H1 (cell line): ENCODE results near the gene CST6. TPM values are rescaled to one million over a fixed set of nuclear protein-coding genes. Genes with fewer than 3 reads are reported as not detected.

Source experiments
- CTCF ChIA-PET: fragments of 300-600 bp; sonication (Branson Sonifier 250); formaldehyde crosslinking; loops from one replicate; lab custom pipeline; 2021; ENCODE audit not compliant: partially characterized antibody; lab: Charles Lee
- POLR2A ChIA-PET: fragments of 300-600 bp; sonication (Branson Sonifier 250); formaldehyde crosslinking; loops from one replicate; lab custom pipeline; 2021; ENCODE audit warnings: inconsistent platforms; ENCODE audit not compliant: partially characterized antibody; lab: Charles Lee
- DNase-seq, 2 experiments: peaks; one replicate each; pipeline versions ENCODE4 v3.0.0 to v3.0.0-alpha.2; 2010 to 2022; ENCODE audit warnings: low spot score in 2 of 2, low read depth in 1 of 2, mixed read lengths in 1 of 2
- FAIRE-seq: peaks from 2 replicates; lab custom pipeline; 2011; peaks lifted over from hg19 to GRCh38; lab: Jason Lieb, UNC
- H2AFZ ChIP-seq: 2 replicates; pipeline ENCODE4 v1.8.1; 2012; ENCODE audit warnings: low read length, inconsistent platforms
- H2AK5ac ChIP-seq: 2 replicates; pipeline ENCODE4 v1.6.1; 2013; ENCODE audit warnings: low read depth, low read length
- H2BK120ac ChIP-seq: replicated peaks from 2 replicates; pipeline ENCODE3; 2013; ENCODE audit warnings: low read depth, low read length, inconsistent platforms
- H2BK12ac ChIP-seq: 2 replicates; pipeline ENCODE4 v1.6.1; 2013; ENCODE audit warnings: low read depth, low read length
- H2BK15ac ChIP-seq: 2 replicates; pipeline ENCODE4 v1.6.1; 2013; ENCODE audit warnings: low read length
- H2BK20ac ChIP-seq: 2 replicates; pipeline ENCODE4 v1.6.1; 2013; ENCODE audit warnings: low read length
- H2BK5ac ChIP-seq: 2 replicates; pipeline ENCODE4 v1.6.1; 2013; ENCODE audit warnings: low read depth, low read length
- H3K14ac ChIP-seq: 2 replicates; pipeline ENCODE4 v1.6.1; 2013; ENCODE audit warnings: inconsistent platforms; ENCODE audit not compliant: insufficient read length
- H3K18ac ChIP-seq: 2 replicates; pipeline ENCODE4 v1.6.1; 2013; ENCODE audit warnings: low read length; ENCODE audit errors: extremely low read depth
- H3K23ac ChIP-seq: 2 replicates; pipeline ENCODE4 v1.6.1; 2013; ENCODE audit warnings: inconsistent platforms; ENCODE audit not compliant: insufficient read length
- H3K23me2 ChIP-seq: 2 replicates; pipeline ENCODE4 v1.6.1; 2013; ENCODE audit warnings: low read depth, low read length
- H3K27ac ChIP-seq: 2 replicates; pipeline ENCODE4 v1.6.1; 2011; ENCODE audit warnings: low read depth, low read length, inconsistent platforms
- H3K27me3 ChIP-seq, 4 experiments: replicated peaks in 1 of 4; 1 replicate in 1 of 4; 2 replicates in 3 of 4; pipeline versions ENCODE4 v1.6.1 to v1.8.1; 2011 to 2013; ENCODE audit warnings: low read length in 3 of 4, mild to moderate bottlenecking in 3 of 4, inconsistent platforms in 2 of 4, mixed read lengths in 2 of 4, moderate library complexity in 1 of 4; ENCODE audit not compliant: control insufficient read depth in 3 of 4, insufficient read depth in 3 of 4; ENCODE audit errors: extremely low read depth in 1 of 4
- H3K36me3 ChIP-seq, 4 experiments: 2 replicates each; pipeline versions ENCODE4 v1.6.1 to v1.8.1; 2011 to 2013; ENCODE audit warnings: mild to moderate bottlenecking in 4 of 4, low read length in 3 of 4, moderate library complexity in 2 of 4, control low read depth in 1 of 4, inconsistent platforms in 1 of 4; ENCODE audit not compliant: insufficient read depth in 4 of 4, control insufficient read depth in 2 of 4
- H3K4ac ChIP-seq: replicated peaks from 2 replicates; pipeline ENCODE3; 2013; ENCODE audit warnings: low read length, low read depth, mixed read lengths, inconsistent platforms; ENCODE audit not compliant: insufficient read length
- H3K4me1 ChIP-seq, 4 experiments: replicated peaks in 1 of 4; 1 replicate in 1 of 4; 2 replicates in 3 of 4; pipeline versions ENCODE4 v1.6.1 to v1.8.1; 2011 to 2013; ENCODE audit warnings: low read length in 3 of 4, inconsistent platforms in 2 of 4, mixed read lengths in 1 of 4; ENCODE audit not compliant: insufficient read depth in 4 of 4, control insufficient read depth in 3 of 4
- H3K4me2 ChIP-seq, 2 experiments: 2 replicates each; pipeline versions ENCODE4 v1.6.1 to v1.8.1; 2011 to 2013; ENCODE audit warnings: low read depth in 2 of 2, low read length in 2 of 2, control low read depth in 1 of 2, inconsistent platforms in 1 of 2, mild to moderate bottlenecking in 1 of 2; ENCODE audit not compliant: insufficient read depth in 1 of 2
- H3K4me3 ChIP-seq, 4 experiments: fragments of 200-600, 300-600 bp in 1 of 4; sonication (generic), shearing (Covaris generic), sonication (Bioruptor Twin) in 1 of 4; 2 replicates each; pipeline versions ENCODE4 v1.5.1 to v1.8.1; 2011 to 2016; ENCODE audit warnings: low read length in 4 of 4, low read depth in 3 of 4, control low read depth in 2 of 4, inconsistent platforms in 2 of 4, mild to moderate bottlenecking in 2 of 4, mixed read lengths in 1 of 4, moderate library complexity in 1 of 4; ENCODE audit not compliant: insufficient read depth in 2 of 4; ENCODE audit errors: extremely low read depth in 1 of 4
- H3K56ac ChIP-seq: replicated peaks from 2 replicates; pipeline ENCODE3; 2013; ENCODE audit warnings: low read depth, mild to moderate bottlenecking, mixed read lengths, low read length, inconsistent platforms; ENCODE audit not compliant: insufficient read length
- H3K79me1 ChIP-seq: 2 replicates; pipeline ENCODE4 v1.6.1; 2013; ENCODE audit warnings: low read depth, low read length, control low read depth
- H3K79me2 ChIP-seq, 2 experiments: 2 replicates each; pipeline versions ENCODE4 v1.6.1 to v1.8.1; 2012 to 2013; ENCODE audit warnings: low read length in 2 of 2, mild to moderate bottlenecking in 2 of 2, inconsistent platforms in 1 of 2; ENCODE audit not compliant: insufficient read depth in 2 of 2, control insufficient read depth in 1 of 2
- H3K9ac ChIP-seq, 4 experiments: replicated peaks in 1 of 4; 1 replicate in 1 of 4; 2 replicates in 3 of 4; pipeline versions ENCODE4 v1.6.1 to v1.8.1; 2011 to 2013; ENCODE audit warnings: low read depth in 3 of 4, low read length in 3 of 4, control low read depth in 2 of 4, mild to moderate bottlenecking in 2 of 4, moderate library complexity in 2 of 4, inconsistent platforms in 1 of 4; ENCODE audit errors: extremely low read depth in 1 of 4
- H3K9me3 ChIP-seq, 2 experiments: 2 replicates each; pipeline versions ENCODE4 v1.6.1 to v1.8.1; 2012 to 2013; ENCODE audit warnings: mild to moderate bottlenecking in 2 of 2, moderate library complexity in 2 of 2, control low read depth in 1 of 2, inconsistent platforms in 1 of 2, low read depth in 1 of 2, low read length in 1 of 2, mixed read lengths in 1 of 2; ENCODE audit not compliant: insufficient read depth in 2 of 2
- H4K20me1 ChIP-seq, 2 experiments: replicated peaks in 1 of 2; 2 replicates each; pipeline versions ENCODE3 to v1.8.1; 2011 to 2013; ENCODE audit warnings: inconsistent platforms in 2 of 2, low read length in 2 of 2, mild to moderate bottlenecking in 1 of 2; ENCODE audit not compliant: insufficient read depth in 2 of 2, control insufficient read depth in 1 of 2
- H4K5ac ChIP-seq: 2 replicates; pipeline ENCODE4 v1.6.1; 2013; ENCODE audit warnings: low read length, low read depth, mixed read lengths, inconsistent platforms; ENCODE audit not compliant: insufficient read length
- H4K8ac ChIP-seq: 2 replicates; pipeline ENCODE4 v1.8.0; 2013; ENCODE audit warnings: mild to moderate bottlenecking, moderate library complexity, low read length, inconsistent platforms; ENCODE audit not compliant: insufficient read depth; ENCODE audit errors: extremely low read depth
- H4K91ac ChIP-seq: replicated peaks from 2 replicates; pipeline ENCODE3; 2013; ENCODE audit warnings: low read length, mixed read lengths, inconsistent platforms; ENCODE audit not compliant: insufficient read length
- CHD1 ChIP-seq: IDR thresholded peaks from 2 replicates; pipeline ENCODE4 v1.6.1; 2012; ENCODE audit warnings: low read depth, low read length, improper control_type of control experiment
- CTBP2 ChIP-seq: IDR thresholded peaks from 2 replicates; pipeline ENCODE4 v1.7.0; 2011; ENCODE audit warnings: borderline replicate concordance, mild to moderate bottlenecking, moderate library complexity, mixed read lengths, low read length; ENCODE audit not compliant: insufficient read depth, insufficient read length
- FOSL1 ChIP-seq: IDR thresholded peaks from 2 replicates; pipeline ENCODE4 v1.6.1; 2011; ENCODE audit warnings: mild to moderate bottlenecking, low read depth, low read length, moderate library complexity; ENCODE audit not compliant: insufficient read depth
- KDM4A ChIP-seq: IDR thresholded peaks from one replicate; pipeline ENCODE4 v1.7.1; 2012; ENCODE audit warnings: low read depth, mild to moderate bottlenecking, moderate library complexity, low read length, inconsistent platforms; ENCODE audit not compliant: severe bottlenecking
- SIRT6 ChIP-seq: IDR thresholded peaks from one replicate; pipeline ENCODE4 v1.7.1; 2012; ENCODE audit warnings: low read length, inconsistent platforms
- SP1 ChIP-seq: IDR thresholded peaks from 2 replicates; pipeline ENCODE4 v1.6.1; 2011; ENCODE audit warnings: low read depth, low read length
- SUZ12 ChIP-seq: fragments of 200-600 bp; sonication (generic); IDR thresholded peaks from 2 replicates; pipeline ENCODE4 v1.6.1; 2012; ENCODE audit warnings: mild to moderate bottlenecking, inconsistent platforms, low read length, moderate library complexity, mixed read lengths
- TEAD4 ChIP-seq: IDR thresholded peaks from 2 replicates; pipeline ENCODE4 v1.6.1; 2012; ENCODE audit warnings: low read depth, low read length, inconsistent platforms, mixed read lengths
- WGBS, 2 experiments: shearing (Covaris generic) in 1 of 2; methylation state at CpG; one replicate each; pipeline versions ENCODE4 v1.1.6 to v1.1.7; 2013 to 2015; ENCODE audit warnings: low lambda C conversion rate in 2 of 2, mixed read lengths in 2 of 2, inconsistent platforms in 1 of 2, low coverage in 1 of 2, missing lambda C conversion rate in 1 of 2; ENCODE audit not compliant: insufficient replicate concordance in 2 of 2, insufficient coverage in 1 of 2, insufficient read length in 1 of 2; ENCODE audit errors: extremely low coverage in 1 of 2, missing lambda C conversion rate in 1 of 2; 5-methylcytosine and 5-hydroxymethylcytosine counted together
- polyA plus RNA-seq, 7 experiments: library from polyadenylated mRNA; depleted of rRNA in 3 of 7; stranded (reverse) in 5 of 7; unstranded in 2 of 7; fragments of >200 nt in 5 of 7; fragments of 200-250 nt in 2 of 7; gene quantifications; 1 replicate in 5 of 7; 2 replicates in 1 of 7; 4 replicates in 1 of 7; pipeline versions ENCODE4 v1.2.1 to v1.2.3, GENCODE V29; 2011 to 2013; ENCODE audit warnings: missing spikeins in 2 of 7, mixed read lengths in 2 of 7
- total RNA-seq: library from RNA; stranded (reverse); fragmentation: NEBNext Ultra II Directional; extraction: Animal tissue kit (Norgen Biotek cat#: 25700); gene quantifications from 2 replicates; pipeline ENCODE4 v1.2.1, GENCODE V29; 2021
- TF ChIP-seq, protein P1 (sequence below): IDR thresholded peaks from 2 replicates; pipeline ENCODE4 v1.6.1; 2011; ENCODE audit warnings: low read length, improper control_type of control experiment
- TF ChIP-seq, protein P2 (sequence below), 3 experiments: IDR thresholded peaks; 1 replicate in 2 of 3; 2 replicates in 1 of 3; pipeline versions ENCODE4 v1.5.1 to v1.6.1; 2011; ENCODE audit warnings: low read length in 3 of 3, mild to moderate bottlenecking in 3 of 3, inconsistent platforms in 2 of 3, low read depth in 1 of 3, moderate library complexity in 1 of 3; ENCODE audit not compliant: insufficient read depth in 1 of 3; ENCODE audit errors: control extremely low read depth in 1 of 3

The CST6 gene
- total and polyA plus RNA-seq, 2 of the 8 experiments (the other 6 are each of a cell fraction or from before 2014, with no cell fraction given) = 1.6 to 7.6 TPM

DNA sequence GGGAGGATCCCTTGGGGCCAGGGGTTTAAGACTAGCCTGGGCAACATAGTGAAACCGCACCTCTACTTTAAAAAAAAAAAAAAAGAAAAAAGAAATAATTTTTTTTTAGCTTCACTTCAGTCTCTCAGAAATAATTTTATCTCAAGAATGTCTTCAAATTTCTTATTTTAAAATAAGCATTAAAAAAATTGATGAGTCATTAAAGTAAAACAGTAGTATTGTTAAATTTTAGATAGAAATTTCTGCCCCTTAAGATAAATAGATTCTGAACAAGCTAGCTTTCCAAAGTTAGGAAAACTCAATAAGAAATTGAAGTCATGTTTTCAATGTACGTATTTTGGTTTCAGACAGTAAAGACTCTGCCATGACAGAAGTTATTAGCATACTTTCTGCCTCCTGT, 50.6 kb downstream of the CST6 start:
- Histone ChIP-seq H3K9ac (no peak overlapping the region), H3K14ac (no peak overlapping the region), H3K27ac (no peak overlapping the region), H4K91ac (no peak overlapping the region), H2BK12ac (no peak overlapping the region), H3K79me1 (no peaks in the 10 kb centered on the region; the same call in 1 of the 2 replicates), H3K23me2 (no peaks in the 10 kb centered on the region), H3K56ac (no peak overlapping the region), H4K5ac (no peak overlapping the region), H3K9me3 (no peaks in the 10 kb centered on the region), H4K20me1 (peaks cover 0 to 17% of the 10 kb centered on the region in 2 experiments), H3K4ac (no peak overlapping the region), H2BK15ac (no peak overlapping the region), H4K8ac (no peak overlapping the region), H2BK120ac (no peak overlapping the region), H3K4me2 (no peak overlapping the region), H3K23ac (no peak overlapping the region), H2AK5ac (no peak overlapping the region), H3K79me2 (no peaks in the 10 kb centered on the region), H2AFZ (no peak overlapping the region), H3K4me3 (no peak overlapping the region), H3K36me3 (peaks cover 53 to 93% (median 81%) of the 10 kb centered on the region in 4 experiments), H3K27me3 (no peaks in the 10 kb centered on the region), H2BK5ac (no peak overlapping the region), H2BK20ac (no peak overlapping the region), H3K18ac (no peak overlapping the region), H3K4me1 (no peaks in the 10 kb centered on the region)
- ChIA-PET POLR2A (interaction anchor here (1.0 to 9.7 kb wide), 2 partner anchors 7 to 19 kb away, joined by 3 to 150 read pairs; partner anchors contain the start of genes GAL3ST3 and SF3B2), CTCF (interaction anchor here (0.9 to 8.8 kb wide), 5 partner anchors 8 to 164 kb away, joined by 3 to 144 read pairs (median 5); partner anchors contain the start of genes GAL3ST3 and SF3B2)
- FAIRE-seq (no peak), DNase-seq (no peak)
- 92% methylated on average over 2 of the region's 2 CpGs; no CpG with 5 or more reads in 1 of the 2 experiments for WGBS, 2 experiments
- TF ChIP-seq, protein P1, sequence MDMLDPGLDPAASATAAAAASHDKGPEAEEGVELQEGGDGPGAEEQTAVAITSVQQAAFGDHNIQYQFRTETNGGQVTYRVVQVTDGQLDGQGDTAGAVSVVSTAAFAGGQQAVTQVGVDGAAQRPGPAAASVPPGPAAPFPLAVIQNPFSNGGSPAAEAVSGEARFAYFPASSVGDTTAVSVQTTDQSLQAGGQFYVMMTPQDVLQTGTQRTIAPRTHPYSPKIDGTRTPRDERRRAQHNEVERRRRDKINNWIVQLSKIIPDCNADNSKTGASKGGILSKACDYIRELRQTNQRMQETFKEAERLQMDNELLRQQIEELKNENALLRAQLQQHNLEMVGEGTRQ = no peak
- TF ChIP-seq SUZ12 = no peak
- TF ChIP-seq FOSL1 = no peak
- no peak for TF ChIP-seq SIRT6
- no peak for TF ChIP-seq CTBP2
- TF ChIP-seq, protein P2, sequence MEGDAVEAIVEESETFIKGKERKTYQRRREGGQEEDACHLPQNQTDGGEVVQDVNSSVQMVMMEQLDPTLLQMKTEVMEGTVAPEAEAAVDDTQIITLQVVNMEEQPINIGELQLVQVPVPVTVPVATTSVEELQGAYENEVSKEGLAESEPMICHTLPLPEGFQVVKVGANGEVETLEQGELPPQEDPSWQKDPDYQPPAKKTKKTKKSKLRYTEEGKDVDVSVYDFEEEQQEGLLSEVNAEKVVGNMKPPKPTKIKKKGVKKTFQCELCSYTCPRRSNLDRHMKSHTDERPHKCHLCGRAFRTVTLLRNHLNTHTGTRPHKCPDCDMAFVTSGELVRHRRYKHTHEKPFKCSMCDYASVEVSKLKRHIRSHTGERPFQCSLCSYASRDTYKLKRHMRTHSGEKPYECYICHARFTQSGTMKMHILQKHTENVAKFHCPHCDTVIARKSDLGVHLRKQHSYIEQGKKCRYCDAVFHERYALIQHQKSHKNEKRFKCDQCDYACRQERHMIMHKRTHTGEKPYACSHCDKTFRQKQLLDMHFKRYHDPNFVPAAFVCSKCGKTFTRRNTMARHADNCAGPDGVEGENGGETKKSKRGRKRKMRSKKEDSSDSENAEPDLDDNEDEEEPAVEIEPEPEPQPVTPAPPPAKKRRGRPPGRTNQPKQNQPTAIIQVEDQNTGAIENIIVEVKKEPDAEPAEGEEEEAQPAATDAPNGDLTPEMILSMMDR (IDR thresholded peaks at IDR 0.05; ENCODE audit: control extremely low read depth in 1 of 3, insufficient read depth in 1 of 3, low read depth in 1 of 3, low read length in 3 of 3) = no peak
- TF ChIP-seq CHD1 = no peak
- TF ChIP-seq SP1 = no peak
- TF ChIP-seq TEAD4 = no peak
- no peak for TF ChIP-seq KDM4A
